K562 (cell line): ENCODE results near the gene DPEP2. TPM values are rescaled to one million over a fixed set of nuclear protein-coding genes. Genes with fewer than 3 reads are reported as not detected.
A peak's percentile ranks its signal among the peaks of the same experiment; 100 is the strongest.

Source experiments
- JUN ChIP-seq, 2 experiments: sonication (generic) in 1 of 2; formaldehyde crosslinking in 1 of 2; IDR thresholded peaks; 2 replicates each; pipeline versions ENCODE4 v1.6.1 to v1.8.0; 2012 to 2022; ENCODE audit warnings: borderline replicate concordance in 2 of 2, mild to moderate bottlenecking in 2 of 2, improper control_type of control experiment in 1 of 2, low read depth in 1 of 2, low read length in 1 of 2, missing genetic modification reagents in 1 of 2
- KDM2B ChIP-seq: fragments of 250-450 bp; sonication (Bioruptor Pico); IDR thresholded peaks from 2 replicates; pipeline ENCODE4 v1.8.0; 2021; ENCODE audit warnings: mild to moderate bottlenecking, moderate library complexity
- L3MBTL2 ChIP-seq: fragments of 450-650 bp; IDR thresholded peaks from 2 replicates; pipeline ENCODE4 v1.6.1; 2016; ENCODE audit warnings: mild to moderate bottlenecking, moderate library complexity
- NRF1 ChIP-seq, 2 experiments: fragments of 450-650 bp; IDR thresholded peaks in 1 of 2; conservative IDR thresholded peaks in 1 of 2; 2 replicates each; pipeline ENCODE4 v1.6.1; 2014; ENCODE audit warnings: mild to moderate bottlenecking in 2 of 2
- SIN3B ChIP-seq: fragments of 450-650 bp; IDR thresholded peaks from 2 replicates; pipeline ENCODE4 v1.6.1; 2017; ENCODE audit warnings: low read depth, mild to moderate bottlenecking, moderate library complexity
- TAF15 ChIP-seq: fragments of 200-400 bp; formaldehyde crosslinking; IDR thresholded peaks from 2 replicates; pipeline ENCODE4 v1.6.1; 2017; ENCODE audit warnings: mild to moderate bottlenecking, low read depth, low read length, moderate library complexity
- TRIM24 ChIP-seq, 2 experiments: fragments of 450-650 bp; IDR thresholded peaks; 2 replicates each; pipeline ENCODE4 v1.6.1; 2016
- ZBTB7A ChIP-seq: IDR thresholded peaks from 2 replicates; pipeline ENCODE4 v1.6.1; 2011; ENCODE audit warnings: low read depth, mild to moderate bottlenecking, low read length, moderate library complexity, borderline replicate concordance; ENCODE audit not compliant: control insufficient read depth
- polyA plus RNA-seq, 8 experiments: library from polyadenylated mRNA; depleted of rRNA in 4 of 8; stranded (reverse) in 5 of 8; unstranded in 3 of 8; fragments of >200 nt; fragmentation: Nextera tagmentation in 2 of 8; fragmentation: Illumina TruSeq in 1 of 8; extraction: Ambion mirVana in 2 of 8; extraction: Trizol in 1 of 8; gene quantifications; 2 replicates each; pipeline versions ENCODE4 v1.2.1 to v1.2.3, GENCODE V29; 2011 to 2014; ENCODE audit warnings: inconsistent platforms in 1 of 8, missing spikeins in 1 of 8
- total RNA-seq, 7 experiments: library from RNA; depleted of rRNA in 6 of 7; stranded (reverse); fragments of >200 nt in 6 of 7; fragmentation: Illumina TruSeq in 2 of 7; extraction: Trizol in 2 of 7; gene quantifications; 2 replicates each; pipeline versions ENCODE4 v1.2.1 to v1.2.3, GENCODE V29; 2011 to 2021; ENCODE audit warnings: low replicate concordance in 1 of 7
- TF ChIP-seq, protein P1 (sequence below), 2 experiments: fragments of 450-650 bp; formaldehyde crosslinking in 1 of 2; IDR thresholded peaks; 2 replicates each; pipeline versions ENCODE4 v1.4.0 to v1.6.1; 2014 to 2020; ENCODE audit warnings: mild to moderate bottlenecking in 2 of 2, borderline replicate concordance in 1 of 2, low read depth in 1 of 2

The DPEP2 gene
- total and polyA plus RNA-seq, 9 of the 15 experiments (the other 6 are each of a cell fraction or from before 2014, with no cell fraction given), result 0.14 to 1.2 (median 0.38) TPM

DNA sequence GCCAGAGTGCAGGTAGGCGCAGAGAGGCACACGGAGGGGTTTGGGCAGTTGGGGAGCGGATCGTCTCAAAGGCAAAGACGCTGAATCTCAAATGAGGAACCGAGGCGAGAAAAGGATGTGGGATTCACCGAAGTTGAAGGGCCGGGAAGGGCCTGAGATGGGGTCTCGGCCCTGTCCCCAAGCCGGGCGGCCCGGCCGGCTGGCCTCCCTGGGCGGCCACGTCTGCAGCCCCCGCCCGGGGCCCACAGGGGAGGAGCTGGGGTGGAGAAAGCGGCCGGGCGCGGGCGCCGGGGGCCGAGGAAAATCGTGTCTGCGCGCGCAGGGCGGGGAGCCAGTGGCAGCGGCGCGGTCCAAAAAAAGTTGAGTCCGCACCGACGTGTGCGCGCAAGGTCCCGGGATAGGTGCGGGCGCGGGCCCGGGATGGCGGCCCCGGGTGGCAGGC is 31.3 kb downstream of the DPEP2 start (continued):
- TF ChIP-seq ZBTB7A, result 0 out of 2 replicates have a peak, but pooled peaks have one; percentile 44
- 0 out of 2 replicates have a peak, but pooled peaks have one; percentile 60 for TF ChIP-seq KDM2B (CRISPR knock-in tag)
- TF ChIP-seq TRIM24 (IDR thresholded peaks at IDR 0.05), result no peak
- TF ChIP-seq, protein P1, sequence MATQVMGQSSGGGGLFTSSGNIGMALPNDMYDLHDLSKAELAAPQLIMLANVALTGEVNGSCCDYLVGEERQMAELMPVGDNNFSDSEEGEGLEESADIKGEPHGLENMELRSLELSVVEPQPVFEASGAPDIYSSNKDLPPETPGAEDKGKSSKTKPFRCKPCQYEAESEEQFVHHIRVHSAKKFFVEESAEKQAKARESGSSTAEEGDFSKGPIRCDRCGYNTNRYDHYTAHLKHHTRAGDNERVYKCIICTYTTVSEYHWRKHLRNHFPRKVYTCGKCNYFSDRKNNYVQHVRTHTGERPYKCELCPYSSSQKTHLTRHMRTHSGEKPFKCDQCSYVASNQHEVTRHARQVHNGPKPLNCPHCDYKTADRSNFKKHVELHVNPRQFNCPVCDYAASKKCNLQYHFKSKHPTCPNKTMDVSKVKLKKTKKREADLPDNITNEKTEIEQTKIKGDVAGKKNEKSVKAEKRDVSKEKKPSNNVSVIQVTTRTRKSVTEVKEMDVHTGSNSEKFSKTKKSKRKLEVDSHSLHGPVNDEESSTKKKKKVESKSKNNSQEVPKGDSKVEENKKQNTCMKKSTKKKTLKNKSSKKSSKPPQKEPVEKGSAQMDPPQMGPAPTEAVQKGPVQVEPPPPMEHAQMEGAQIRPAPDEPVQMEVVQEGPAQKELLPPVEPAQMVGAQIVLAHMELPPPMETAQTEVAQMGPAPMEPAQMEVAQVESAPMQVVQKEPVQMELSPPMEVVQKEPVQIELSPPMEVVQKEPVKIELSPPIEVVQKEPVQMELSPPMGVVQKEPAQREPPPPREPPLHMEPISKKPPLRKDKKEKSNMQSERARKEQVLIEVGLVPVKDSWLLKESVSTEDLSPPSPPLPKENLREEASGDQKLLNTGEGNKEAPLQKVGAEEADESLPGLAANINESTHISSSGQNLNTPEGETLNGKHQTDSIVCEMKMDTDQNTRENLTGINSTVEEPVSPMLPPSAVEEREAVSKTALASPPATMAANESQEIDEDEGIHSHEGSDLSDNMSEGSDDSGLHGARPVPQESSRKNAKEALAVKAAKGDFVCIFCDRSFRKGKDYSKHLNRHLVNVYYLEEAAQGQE (IDR thresholded peaks at IDR 0.05; ENCODE audit: borderline replicate concordance), result no peak
- TF ChIP-seq, protein P1 (CRISPR knock-in tag; IDR thresholded peaks at IDR 0.05; ENCODE audit: low read depth), result peak; percentile 24; the same call in 1 of the 2 replicates
- TF ChIP-seq JUN (IDR thresholded peaks at IDR 0.05; ENCODE audit: borderline replicate concordance, low read depth, low read length), result no peak
- TF ChIP-seq JUN (CRISPR knock-in tag; IDR thresholded peaks at IDR 0.05; ENCODE audit: borderline replicate concordance), result no peak
- TF ChIP-seq TAF15, result no peak
- peak; percentile 81 to 82 for TF ChIP-seq NRF1 (conservative IDR thresholded peaks at IDR 0.05 in 1 of 2, IDR thresholded peaks at IDR 0.05 in 1 of 2)
- no peak for TF ChIP-seq SIN3B
- no peak for TF ChIP-seq L3MBTL2
